DMS153 treated with DMSO at 0.1 percent for 48 hours (cell line): Measurements from ENCODE around the gene CD300LF.

Experiments
- DNase-seq: peaks from one replicate; lab custom pipeline; 2025; ENCODE audit not compliant: unreplicated experiment; lab: John Stamatoyannopoulos, UW

The CD300LF gene

DNA sequence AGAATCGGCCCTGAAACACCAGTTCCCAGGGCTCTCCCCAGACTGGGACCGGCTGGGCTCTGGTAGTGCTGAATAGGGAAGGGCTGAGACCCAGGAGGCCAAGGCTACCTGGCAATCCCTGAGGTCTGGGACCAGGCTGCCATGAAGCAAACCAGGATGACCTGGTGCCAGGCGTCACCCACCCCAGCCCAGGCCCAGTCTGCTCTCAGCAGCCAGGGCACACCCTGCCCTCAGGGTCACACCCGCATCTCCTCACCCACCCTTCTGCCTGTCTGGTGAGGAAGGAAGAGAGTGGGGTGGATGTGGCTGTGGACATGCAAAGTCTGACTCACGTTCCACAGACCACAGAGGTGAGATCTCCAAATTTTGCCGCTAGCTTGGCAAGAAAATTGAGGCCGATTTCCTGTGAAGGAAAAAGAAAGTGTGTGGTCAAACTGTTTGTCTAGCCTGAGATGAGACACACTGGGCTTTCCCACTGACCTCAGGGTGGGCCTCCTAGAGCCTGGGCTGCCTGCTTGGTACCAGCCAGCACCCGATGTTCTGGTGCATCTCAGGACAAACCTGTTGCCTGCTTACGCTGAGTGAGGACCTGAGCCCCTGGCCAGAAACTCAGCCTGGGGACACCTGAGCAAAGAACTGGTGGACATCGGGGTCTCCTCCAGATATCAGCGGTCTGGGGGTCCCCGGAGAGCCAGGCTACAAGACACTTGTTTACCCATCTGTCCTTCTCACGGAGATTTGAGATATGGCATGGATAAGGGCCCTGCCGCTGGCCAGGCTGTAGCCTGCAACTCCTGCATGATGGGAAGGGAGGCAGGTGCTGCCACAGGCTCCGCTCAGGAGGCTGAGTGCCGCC is 18.0 kb upstream of the CD300LF start:
- no peak for DNase-seq

DNA sequence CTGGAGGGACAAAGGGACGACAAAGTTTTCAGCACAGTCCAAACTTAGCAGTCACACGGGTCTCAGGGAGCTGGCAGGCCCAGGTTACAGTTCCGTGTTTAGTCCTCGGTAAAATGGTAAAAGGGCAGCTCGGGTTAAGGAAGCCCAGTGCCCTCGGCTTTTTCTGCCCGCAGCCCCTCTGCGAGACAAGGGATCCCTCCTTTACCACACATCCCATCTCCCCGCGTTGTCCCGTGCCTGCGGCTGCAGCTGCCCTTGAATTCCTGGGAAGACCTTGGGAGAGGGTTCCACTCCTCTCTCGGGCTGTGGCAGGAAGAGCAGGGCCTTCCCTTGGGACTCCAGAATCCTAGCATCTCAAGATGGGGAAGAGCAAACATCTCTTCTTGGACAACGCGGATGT is 17.1 kb upstream of the CD300LF start:
- DNase-seq: no peak

DNA sequence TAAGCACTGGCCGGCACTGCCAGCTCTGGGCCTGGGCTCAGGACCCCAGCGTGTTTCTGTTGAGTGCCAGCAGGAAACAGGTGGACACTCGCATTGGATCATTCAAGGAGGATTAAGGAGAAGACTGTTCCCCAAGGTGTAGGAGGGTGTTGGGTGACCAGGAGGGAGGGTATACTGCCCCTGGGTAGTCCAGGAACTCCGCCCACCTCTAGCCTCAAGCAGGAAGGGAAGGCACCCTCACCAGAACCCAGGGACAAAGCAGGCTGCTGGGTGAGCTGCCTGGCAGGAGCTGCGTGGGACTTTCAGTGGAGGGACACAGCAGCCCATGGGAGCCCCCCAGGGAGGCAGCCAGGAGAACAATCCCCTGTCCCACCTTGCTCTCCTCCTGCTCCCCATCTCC is 16.6 kb upstream of the CD300LF start:
- no peak for DNase-seq

DNA sequence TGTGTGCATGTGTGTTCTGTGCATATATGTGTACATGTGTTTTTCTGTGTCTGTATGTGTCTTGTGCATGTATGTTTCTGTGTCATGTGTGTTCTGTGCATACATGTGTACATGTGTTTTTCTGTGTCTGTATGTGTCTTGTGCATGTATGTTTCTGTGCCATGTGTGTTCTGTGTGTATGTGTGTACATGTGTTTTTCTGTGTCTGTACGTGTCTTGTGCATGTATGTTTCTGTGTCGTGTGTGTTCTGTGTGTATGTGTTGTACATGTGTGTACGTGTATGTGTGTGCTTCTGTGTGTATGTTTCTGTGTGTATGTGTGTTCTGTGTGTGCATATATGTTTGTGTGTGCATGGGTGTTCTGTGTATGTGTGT is 16.0 kb upstream of the CD300LF start:
- no peak for DNase-seq

DNA sequence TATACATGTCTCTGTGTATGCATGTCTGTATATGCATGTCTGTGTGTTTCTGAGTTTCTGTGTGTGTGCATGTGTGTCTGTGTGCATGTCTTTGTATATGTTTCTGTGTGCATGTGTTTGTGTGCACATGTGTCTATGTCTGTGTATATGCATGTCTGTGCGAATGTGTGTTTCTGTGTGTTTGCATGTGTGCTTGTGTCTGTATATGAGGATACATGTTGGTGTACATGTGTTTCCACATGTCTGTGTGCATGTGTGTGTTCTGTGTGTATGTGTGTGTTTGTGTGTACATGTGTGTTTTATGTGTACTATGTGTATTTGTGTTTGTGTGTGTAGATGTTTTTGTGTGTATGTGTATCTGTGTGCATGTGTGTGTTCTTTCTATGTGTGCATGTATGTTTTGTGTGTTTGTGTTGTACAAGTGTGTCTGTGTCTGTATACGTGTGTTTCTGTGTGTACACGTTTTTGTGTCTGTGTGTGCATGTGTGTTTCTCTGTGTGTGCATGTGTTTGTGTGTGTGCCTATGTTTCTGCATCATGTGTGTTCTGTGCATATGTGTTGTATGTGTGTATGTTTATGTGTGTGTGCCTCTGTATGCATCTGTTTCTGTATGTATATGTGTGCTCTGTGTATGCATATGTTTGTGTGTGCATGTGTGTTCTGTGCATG is 15.4 kb upstream of the CD300LF start:
- no peak for DNase-seq

DNA sequence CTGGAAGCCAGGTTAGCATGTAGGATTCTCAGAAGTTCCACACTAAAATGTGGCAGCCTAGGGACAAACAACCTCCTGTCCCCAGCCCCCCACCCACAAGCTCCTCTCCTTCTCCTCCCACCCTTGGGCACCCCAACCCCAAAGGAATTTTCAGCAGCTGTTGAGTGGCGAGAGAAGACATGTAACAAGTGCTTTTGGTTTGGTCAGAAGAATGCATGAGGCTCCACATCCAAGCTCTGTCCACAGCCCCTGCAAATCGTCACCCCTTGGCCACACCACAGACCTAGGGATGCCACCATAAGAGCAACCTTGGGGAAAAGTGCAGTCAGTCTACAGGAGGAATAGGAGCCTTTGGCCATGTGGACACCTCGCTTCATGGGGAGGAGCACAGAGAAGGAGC is 12.4 kb upstream of the CD300LF start:
- no peak for DNase-seq

DNA sequence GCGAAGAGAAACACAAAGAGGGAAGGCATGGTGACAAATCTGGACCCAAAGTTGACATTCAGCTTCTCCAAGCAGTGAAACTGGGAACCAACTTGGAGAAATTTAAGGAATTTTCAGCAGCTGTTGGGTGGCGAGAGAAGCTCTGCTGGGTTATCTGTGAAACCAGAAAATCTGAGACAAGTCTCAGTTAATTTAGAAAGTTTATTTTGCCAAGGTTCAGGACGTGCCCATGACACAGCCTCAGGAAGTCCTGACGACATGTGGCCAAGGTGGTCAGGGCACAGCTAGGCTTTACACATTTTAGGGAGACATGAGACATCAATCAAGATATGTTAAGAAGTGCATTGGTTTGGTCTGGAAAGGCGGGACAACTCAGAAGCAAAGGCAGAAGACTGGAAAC is 11.2 kb upstream of the CD300LF start:
- no peak for DNase-seq

DNA sequence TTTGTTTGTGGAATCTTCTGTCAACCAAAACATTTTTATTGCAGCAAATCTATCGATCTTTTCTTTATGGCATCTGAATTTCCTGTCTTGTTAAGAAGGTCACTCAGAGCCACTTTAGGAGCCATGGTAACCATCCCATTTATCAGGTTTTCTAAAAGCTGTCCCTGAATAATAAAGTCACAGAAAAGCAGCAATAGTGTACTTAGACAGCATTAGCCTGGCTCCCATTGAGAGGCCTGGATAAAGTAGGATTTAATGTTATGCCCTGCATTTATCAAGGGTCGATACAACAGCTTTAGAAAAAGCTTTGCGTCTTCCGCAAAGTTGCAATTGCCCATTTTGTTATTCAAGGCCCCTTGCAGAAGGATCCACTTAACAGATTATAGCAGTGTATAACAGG is 10.1 kb upstream of the CD300LF start:
- DNase-seq: no peak

DNA sequence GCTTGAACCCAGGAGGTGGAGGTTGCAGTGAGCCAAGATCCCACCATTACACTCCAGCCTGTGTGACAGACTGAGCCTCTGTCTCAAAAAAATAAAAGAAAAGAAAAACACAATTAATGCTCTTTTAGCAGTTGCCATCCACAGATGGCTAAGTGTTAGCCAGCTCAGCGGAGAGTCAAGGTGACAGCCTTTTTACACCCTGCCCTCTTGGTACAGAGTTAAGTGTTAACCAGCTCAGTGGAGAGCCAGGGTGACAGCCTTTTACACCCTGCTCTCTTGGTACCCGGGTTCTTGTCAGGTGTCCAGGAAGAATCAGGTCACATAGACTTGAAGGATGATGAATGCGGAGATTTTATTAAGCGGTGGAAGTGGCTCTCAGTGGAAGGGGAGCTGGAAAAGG is 7.8 kb upstream of the CD300LF start:
- DNase-seq: no peak

DNA sequence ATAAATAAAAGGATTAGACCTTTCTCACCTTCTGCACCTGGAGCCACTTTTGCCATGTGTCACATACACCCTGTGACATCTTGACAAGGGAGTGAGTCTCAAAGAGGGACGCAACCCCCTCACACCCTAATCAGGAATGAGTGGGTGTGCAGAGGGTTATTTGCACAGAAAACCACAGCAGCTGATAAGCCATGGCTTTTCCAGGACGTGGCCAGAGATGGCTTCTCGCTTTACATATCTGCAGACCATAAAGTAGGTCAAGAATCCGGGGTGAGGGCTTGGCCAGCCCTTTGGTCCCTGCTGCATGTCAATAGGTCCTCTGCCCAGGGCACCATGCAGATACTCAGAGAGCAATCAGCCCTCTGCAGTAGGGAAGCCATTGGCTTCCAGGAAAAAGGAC is 2.4 kb upstream of the CD300LF start:
- DNase-seq: no peak

DNA sequence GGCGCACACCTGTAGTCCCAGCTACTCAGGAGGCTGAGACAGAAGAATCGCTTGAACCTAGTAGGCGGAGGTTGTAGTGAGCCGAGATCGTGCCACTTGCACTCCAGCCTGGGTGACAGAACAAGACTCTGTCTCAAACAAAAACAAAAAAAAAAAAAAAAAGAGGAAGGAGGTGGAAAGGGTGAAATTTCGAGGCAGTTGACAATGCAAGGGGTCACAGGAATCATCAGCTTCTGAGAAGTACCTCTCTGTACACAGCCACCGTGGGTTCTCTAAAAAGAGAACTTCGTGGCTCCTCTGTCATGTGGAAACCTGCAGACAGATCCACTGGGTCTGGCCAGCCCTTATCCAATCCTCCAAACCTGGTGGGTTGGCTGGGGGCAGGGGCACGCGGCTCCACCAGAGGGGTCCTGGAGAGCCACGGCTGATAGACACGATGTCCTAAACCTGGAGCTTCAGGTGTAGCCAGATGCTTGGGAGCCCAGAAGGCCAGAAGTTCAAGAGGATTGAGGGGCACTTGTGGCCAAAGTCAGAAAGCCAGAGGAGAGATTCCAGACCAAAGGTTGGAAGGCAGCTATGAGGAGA is 540 bp upstream of the CD300LF start:
- no peak for DNase-seq

DNA sequence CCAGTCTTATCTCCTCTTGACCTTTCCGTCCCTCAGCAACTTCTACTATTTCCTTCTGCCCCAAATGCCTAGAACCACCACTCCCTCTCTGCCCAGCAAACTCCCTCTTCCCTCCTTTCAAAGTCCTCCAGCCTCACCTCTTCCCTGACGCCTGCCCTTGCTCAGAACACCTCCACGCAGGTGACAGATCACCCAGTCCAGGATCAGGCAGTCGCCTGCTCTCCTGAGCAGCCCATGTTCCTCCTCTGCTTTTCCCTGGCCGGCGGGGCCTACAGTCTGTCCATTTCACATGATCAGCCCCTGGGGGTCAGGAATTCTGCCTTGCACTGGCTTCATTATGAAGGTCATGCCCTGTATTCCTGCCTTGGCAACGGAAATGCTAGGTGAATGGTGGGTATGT is 422 bp downstream of the CD300LF start:
- DNase-seq: no peak

DNA sequence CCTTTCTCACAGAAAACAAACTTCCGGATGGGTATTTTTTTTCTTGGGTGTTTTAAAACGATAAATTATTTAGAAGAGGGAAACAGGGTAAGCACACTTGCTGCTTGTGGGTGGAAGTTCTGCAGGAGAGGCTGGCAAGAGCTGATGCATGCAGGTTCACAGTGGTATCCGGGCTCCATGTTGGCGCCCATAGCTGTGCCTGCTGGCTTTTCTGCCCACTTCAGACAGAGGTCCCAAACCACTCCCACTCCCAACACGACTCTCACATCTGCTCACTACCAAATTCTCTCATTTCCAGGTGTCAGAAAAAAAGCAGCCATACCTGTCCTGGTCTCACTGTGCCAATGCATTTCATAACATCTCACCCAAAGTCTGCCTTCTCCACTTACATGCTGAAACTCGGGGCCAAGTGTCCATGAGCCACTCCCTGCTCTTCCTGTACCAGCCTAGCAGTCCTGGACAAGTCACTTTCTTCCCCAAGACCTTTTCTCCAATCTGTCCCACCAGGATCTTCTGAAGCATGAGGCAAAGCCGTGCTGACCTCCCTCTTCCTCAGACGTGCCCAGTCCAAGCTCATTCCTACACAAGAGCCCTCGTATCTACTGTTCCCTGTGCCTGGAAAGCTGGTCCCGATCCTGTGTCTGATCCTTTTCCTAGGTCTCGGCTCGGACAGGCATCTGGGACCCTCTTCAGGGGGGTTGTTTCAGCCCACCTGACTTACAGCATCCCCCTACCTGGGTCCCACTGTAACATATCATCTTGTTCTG is 1.5 kb downstream of the CD300LF start:
- DNase-seq: no peak

DNA sequence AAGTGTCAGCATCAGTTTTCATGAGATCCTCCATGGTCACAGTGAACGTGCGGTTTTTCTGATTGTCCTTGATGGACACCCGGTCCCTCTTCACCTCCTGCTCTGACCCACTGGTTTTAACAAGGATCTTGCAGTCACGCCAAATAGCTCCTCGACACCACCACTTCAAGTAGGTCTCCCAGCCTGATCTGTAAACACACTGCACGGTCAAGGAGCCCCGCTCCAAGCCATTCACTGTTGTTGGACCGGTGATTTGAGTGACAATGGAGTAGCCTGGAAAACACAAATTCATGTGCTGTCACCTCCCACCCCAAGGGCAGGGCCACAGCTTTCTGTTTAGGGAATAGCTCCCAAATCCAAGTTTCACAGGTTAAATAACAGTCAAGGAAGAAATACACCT is 8.2 kb downstream of the CD300LF start:
- no peak for DNase-seq

DNA sequence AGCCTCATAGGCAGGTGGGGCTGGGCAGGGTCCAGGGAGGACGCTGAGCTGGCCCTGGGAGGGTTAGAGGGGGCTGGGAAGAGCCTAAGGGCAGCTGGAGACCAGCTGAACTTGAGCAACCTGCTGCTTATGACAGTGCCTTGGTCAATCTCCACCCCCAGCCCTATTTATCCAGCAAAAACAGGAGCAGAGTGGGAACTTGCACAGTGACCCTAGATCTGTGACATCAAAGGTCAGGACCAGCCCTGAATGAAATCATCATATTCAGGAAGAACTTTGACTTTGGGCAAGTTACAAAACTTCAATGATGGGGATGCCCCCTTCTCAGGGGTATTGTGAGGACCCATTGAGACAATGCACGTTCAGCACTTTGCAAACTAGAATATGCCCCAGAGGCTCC is 9.4 kb downstream of the CD300LF start:
- DNase-seq: no peak

DNA sequence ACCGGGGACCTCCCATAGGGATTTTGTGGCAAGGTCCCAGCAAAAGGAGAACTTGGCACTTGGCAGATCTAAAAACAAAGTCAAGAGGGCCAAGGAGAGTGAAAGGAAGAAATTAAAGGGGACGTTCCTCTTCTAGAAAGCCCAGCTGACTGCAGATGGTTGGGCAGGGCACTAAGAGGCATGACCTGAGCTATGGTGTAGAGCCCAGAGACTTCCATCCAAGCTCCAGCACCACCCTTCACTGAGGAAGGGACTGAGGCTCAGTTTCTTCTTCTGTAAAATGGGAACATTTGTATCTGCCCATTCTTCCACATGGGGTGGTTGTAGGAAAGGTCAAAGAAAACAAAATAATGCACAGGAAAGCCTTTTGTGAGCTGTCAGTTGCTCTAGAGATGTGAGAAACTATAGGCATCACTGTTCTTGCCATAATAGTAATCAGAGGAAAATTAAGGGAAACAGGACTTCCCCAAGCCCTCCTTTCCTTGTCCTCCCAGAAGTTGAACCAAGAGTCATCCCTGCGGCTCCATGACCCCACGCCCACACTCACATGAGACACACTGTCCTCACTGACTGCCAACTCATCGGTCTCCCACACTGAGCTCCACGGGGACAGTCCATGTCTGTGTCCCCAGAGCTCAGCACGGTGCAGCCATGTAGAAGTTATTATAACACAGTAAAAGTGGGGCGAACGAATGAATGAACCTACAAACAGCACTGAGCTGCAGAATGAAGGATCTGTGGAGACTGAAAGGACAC is 10.4 kb downstream of the CD300LF start:
- no peak for DNase-seq

DNA sequence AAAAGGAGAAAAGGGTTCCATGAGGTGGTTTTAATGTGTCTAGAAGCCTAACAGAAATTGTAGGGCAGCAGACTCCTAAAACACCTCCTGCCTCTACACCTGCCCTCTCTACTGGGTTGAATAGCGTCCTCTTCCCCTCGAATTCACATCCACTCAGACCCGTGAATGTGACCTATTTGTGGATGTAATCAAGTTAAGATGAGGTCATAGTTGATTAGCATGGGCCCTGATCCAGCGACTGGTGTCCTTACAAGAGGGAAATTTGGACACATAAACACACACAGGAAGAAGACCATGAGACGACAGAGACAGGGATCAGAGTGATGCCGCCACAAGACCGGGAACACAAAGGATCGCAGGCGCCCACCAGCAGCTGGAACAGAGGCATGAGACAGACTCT is 13.5 kb downstream of the CD300LF start:
- no peak for DNase-seq

DNA sequence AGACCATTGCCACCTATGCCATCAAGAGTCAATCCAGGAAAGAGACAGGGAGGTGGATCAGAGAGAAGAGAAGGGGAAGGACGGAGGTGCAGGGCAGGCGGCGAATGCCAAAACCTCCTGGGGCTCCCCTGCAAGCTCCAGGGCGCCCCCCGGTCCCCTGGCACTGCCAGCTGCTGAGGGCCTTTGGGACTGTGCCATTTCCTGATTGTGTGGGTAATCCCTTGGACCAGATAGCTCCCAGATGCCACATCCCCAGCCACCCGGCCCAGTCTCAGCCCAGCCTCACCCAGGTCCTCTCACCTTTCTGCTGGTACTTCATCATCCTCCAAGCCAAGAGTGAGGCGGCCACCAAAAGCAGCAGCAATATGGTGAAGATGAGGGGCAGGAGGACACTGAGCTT is 14.7 kb downstream of the CD300LF start:
- DNase-seq: no peak

DNA sequence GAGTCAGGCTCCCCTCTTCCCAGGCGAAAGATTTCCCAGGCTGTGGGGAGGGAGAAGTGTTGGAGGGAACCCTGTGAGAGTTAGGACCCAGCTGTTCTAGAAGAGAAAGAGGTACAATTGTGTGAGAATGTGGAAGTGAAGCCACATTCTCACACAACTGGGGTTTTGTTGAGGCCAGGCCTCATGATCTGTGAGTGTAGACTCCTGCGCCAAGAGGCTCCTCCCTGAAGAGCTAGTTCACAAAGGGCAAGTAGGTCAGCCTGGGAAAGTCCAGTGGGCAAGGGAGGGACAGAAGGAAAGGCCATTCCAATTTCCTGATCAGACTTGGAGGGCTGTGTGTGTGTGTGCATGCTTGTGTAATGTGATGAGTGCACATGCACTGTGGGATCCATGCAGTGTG is 15.2 kb downstream of the CD300LF start:
- DNase-seq: no peak

DNA sequence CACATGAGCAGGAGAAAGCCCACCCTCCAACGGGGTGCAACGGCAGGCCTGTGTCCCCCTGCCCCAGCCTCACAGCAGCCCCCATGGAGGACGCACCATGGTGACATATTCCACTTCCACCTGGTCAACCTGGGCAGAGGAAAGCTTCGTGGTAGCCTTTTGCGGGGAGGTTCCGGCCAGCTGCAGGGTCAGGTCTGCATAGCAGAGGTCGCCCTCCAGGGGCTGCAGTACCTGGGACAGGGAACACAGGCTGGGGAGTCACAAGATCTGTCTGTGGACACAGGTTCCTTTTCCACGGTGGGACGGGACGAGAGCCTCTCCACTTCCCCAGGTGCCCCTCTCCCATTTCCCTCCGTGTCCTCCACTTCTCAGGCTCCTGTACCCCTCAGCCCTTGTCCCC is 17.1 kb downstream of the CD300LF start:
- no peak for DNase-seq

DNA sequence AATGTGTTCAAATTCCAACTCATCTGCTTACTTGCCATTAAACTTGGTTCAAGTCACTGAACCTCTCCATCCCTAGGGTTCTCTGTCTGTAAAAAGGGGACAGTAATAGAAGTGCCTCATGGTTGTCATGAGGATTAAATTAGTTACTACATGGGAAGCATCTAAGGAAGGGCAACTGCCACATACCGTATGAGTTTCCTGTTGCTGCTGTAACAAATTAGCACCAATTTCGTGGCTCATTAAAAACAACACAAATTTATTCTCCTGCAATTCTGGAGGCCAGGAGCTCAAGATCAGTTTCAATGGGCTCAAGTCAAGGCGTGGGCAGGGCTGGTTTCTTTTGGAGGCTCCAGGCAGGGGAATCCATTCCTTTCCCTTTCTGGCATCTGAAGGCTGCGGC is 18.6 kb downstream of the CD300LF start:
- no peak for DNase-seq
